ENCODE measurements around the gene TEK.

DNA sequence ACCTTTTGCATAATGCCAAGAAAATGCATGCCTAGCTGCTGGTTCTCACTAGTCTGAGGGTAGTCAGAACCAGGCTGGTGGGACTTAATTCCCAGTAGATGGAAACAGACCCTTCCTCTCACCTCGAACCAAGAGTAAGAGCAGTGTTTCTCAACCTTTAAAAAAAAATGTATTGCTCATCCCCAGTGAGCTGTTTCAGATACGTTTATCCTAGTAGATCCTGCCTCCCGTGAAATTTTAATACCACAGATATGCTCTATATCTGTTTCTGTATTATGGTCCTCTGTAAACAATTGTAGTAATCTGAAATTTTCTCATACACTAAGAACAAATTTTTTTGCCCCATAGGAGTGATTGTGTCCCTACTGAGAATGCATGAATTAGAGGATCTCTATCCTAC is 86.2 kb downstream of the TEK start:
- TF ChIP-seq CTCF (IDR thresholded peaks at IDR 0.05; ENCODE audit: low read depth, low read length) (no peak), EZH2phosphoT487 (IDR thresholded peaks at IDR 0.05; ENCODE audit: low read depth) (no peak)

All from OCI-LY3 (cell line).